Measurements from ENCODE around the gene VMA21. TPM values are rescaled to one million over a fixed set of nuclear protein-coding genes. Genes with fewer than 3 reads are reported as not detected.

The VMA21 gene
- total RNA-seq, 1 donor from 2014 or later, result 31.8 TPM

Other genes with a start within 250 kb of the VMA21 start
- 1.2 TPM for gene GPR50, start 220.6 kb upstream of the VMA21 start, total RNA-seq (ENCODE audit: insufficient read depth, low replicate concordance)
- gene PASD1, start 166.5 kb downstream of the VMA21 start, total RNA-seq (ENCODE audit: insufficient read depth, low replicate concordance), result 0.48 TPM

Measured in umbilical cord (tissue), 1 donor.